Keratinocyte (primary cell): ENCODE measurements around the gene IL18RAP. TPM values are rescaled to one million over a fixed set of nuclear protein-coding genes. Genes with fewer than 3 reads are reported as not detected.

Source experiments
- DNase-seq: peaks from one replicate; pipeline ENCODE4 v3.0.0-alpha.2; 2011; ENCODE audit warnings: low read depth, missing footprints, low spot score
- FAIRE-seq: peaks from 2 replicates; lab custom pipeline; 2011; peaks lifted over from hg19 to GRCh38; lab: Jason Lieb, UNC
- H2AFZ ChIP-seq: 2 replicates; pipeline ENCODE4 v1.6.0; 2012; ENCODE audit warnings: low read length, control low read depth, inconsistent platforms; ENCODE audit not compliant: control insufficient read depth
- H3K27ac ChIP-seq: 2 replicates; pipeline ENCODE4 v1.5.1; 2011; ENCODE audit warnings: low read length; ENCODE audit not compliant: control insufficient read depth, insufficient read depth
- H3K27me3 ChIP-seq: 3 replicates; pipeline ENCODE4 v1.6.0; 2011; ENCODE audit warnings: low read length; ENCODE audit not compliant: control insufficient read depth, insufficient read depth; ENCODE audit errors: extremely low read depth
- H3K36me3 ChIP-seq, 2 experiments: 2 replicates in 1 of 2; 3 replicates in 1 of 2; pipeline ENCODE4 v1.5.1; 2011; ENCODE audit warnings: low read length in 2 of 2, mild to moderate bottlenecking in 1 of 2; ENCODE audit not compliant: control insufficient read depth in 2 of 2, insufficient read depth in 2 of 2; ENCODE audit errors: extremely low read depth in 1 of 2
- H3K4me1 ChIP-seq: 3 replicates; pipeline ENCODE4 v1.5.1; 2011; ENCODE audit warnings: low read length; ENCODE audit not compliant: control insufficient read depth, insufficient read depth; ENCODE audit errors: extremely low read depth
- H3K4me2 ChIP-seq: 3 replicates; pipeline ENCODE4 v1.6.0; 2011; ENCODE audit warnings: low read depth, low read length; ENCODE audit not compliant: control insufficient read depth, insufficient read depth; ENCODE audit errors: extremely low read depth
- H3K4me3 ChIP-seq, 3 experiments: fragments of 200-600 bp in 1 of 3; sonication (generic) in 1 of 3; 2 replicates in 2 of 3; 3 replicates in 1 of 3; pipeline ENCODE4 v1.5.1; 2011 to 2016; ENCODE audit warnings: low read length in 3 of 3, mild to moderate bottlenecking in 3 of 3, control low read depth in 2 of 3, inconsistent platforms in 1 of 3, low read depth in 1 of 3, mixed read lengths in 1 of 3, mixed run types in 1 of 3, moderate library complexity in 1 of 3; ENCODE audit not compliant: control insufficient read depth in 2 of 3, insufficient read depth in 2 of 3; ENCODE audit errors: extremely low read depth in 1 of 3
- H3K79me2 ChIP-seq: 2 replicates; pipeline ENCODE4 v1.6.0; 2012; ENCODE audit warnings: low read length; ENCODE audit not compliant: control insufficient read depth, insufficient read depth
- H3K9ac ChIP-seq: 3 replicates; pipeline ENCODE4 v1.6.0; 2011; ENCODE audit warnings: low read length; ENCODE audit not compliant: control insufficient read depth, insufficient read depth; ENCODE audit errors: extremely low read depth
- H3K9me1 ChIP-seq: 3 replicates; pipeline ENCODE4 v1.6.0; 2011; ENCODE audit warnings: low read length; ENCODE audit not compliant: control insufficient read depth, insufficient read depth; ENCODE audit errors: extremely low read depth
- H3K9me3 ChIP-seq: 2 replicates; pipeline ENCODE4 v1.5.1; 2012; ENCODE audit warnings: low read depth, low read length; ENCODE audit not compliant: control insufficient read depth
- H4K20me1 ChIP-seq: 3 replicates; pipeline ENCODE4 v1.6.0; 2011; ENCODE audit warnings: low read length; ENCODE audit not compliant: control insufficient read depth, insufficient read depth; ENCODE audit errors: extremely low read depth
- CTCF ChIP-seq, 3 experiments: IDR thresholded peaks in 1 of 3; conservative IDR thresholded peaks in 1 of 3; optimal IDR thresholded peaks in 1 of 3; 2 replicates in 2 of 3; 3 replicates in 1 of 3; pipeline versions ENCODE3 to v1.5.1; 2011; ENCODE audit warnings: low read length in 3 of 3, mild to moderate bottlenecking in 3 of 3, moderate library complexity in 2 of 3, control low read depth in 1 of 3, inconsistent platforms in 1 of 3; ENCODE audit not compliant: insufficient read depth in 2 of 3; ENCODE audit errors: extremely low read depth in 1 of 3
- EZH2 ChIP-seq: IDR thresholded peaks from one replicate; pipeline ENCODE4 v1.6.1; 2012; ENCODE audit warnings: inconsistent platforms, mild to moderate bottlenecking, low read length, moderate library complexity
- dilution Hi-C: fragments of 300-500 bp; cut with MboI; formaldehyde crosslinking; loops from one replicate; pipeline ENCODE4 v1.7.0; 2020; ENCODE audit warnings: low sequenced_read_pairs; ENCODE audit not compliant: extremely low pct_ligation_motif_present
- polyA plus RNA-seq, 5 experiments: library from polyadenylated mRNA; depleted of rRNA in 3 of 5; stranded (reverse) in 3 of 5; stranded (forward) in 1 of 5; unstranded in 1 of 5; fragments of >200 nt; gene quantifications; 1 replicate in 1 of 5; 2 replicates in 3 of 5; 3 replicates in 1 of 5; pipeline versions ENCODE4 v1.2.1 to v1.2.3, GENCODE V29; 2011 to 2012; ENCODE audit warnings: missing spikeins in 2 of 5, low read depth in 1 of 5, low replicate concordance in 1 of 5

Gene IL18RAP
- polyA plus RNA-seq, 1 donor (not counting 4 experiments of a cell fraction or from before 2014, with no cell fraction given) = not detected

GRCh38 chr2:102434655-102435381 is 11.9 kb downstream of the IL18RAP start:
- DNase-seq (no peak), FAIRE-seq (no peak)
- Histone ChIP-seq H3K4me3 (no peak overlapping the region), H3K27ac (no peak overlapping the region), H3K9ac (no peak overlapping the region), H3K4me2 (no peak overlapping the region), H3K9me3 (no peaks in the 10 kb centered on the region), H2AFZ (no peak overlapping the region), H3K9me1 (no peaks in the 10 kb centered on the region), H3K36me3 (no peaks in the 10 kb centered on the region), H3K79me2 (no peaks in the 10 kb centered on the region), H3K4me1 (no peaks in the 10 kb centered on the region), H4K20me1 (no peaks in the 10 kb centered on the region), H3K27me3 (no peaks in the 10 kb centered on the region)
- dilution Hi-C loops = no loop called here
- TF ChIP-seq CTCF (optimal IDR thresholded peaks at IDR 0.05 in 1 of 3, IDR thresholded peaks at IDR 0.05 in 1 of 3, conservative IDR thresholded peaks at IDR 0.05 in 1 of 3; ENCODE audit: extremely low read depth in 1 of 3, insufficient read depth in 2 of 3, low read length in 3 of 3) (no peak), EZH2 (no peak)

GRCh38 chr2:102435741-102436140 is 12.8 kb downstream of the IL18RAP start:
- H4K20me1 ChIP-seq = no peaks in the 10 kb centered on the region
- no peaks in the 10 kb centered on the region for H3K36me3 ChIP-seq
- dilution Hi-C loops = no loop called here
- FAIRE-seq = no peak
- H3K9me3 ChIP-seq = no peaks in the 10 kb centered on the region
- no peaks in the 10 kb centered on the region for H3K27me3 ChIP-seq
- no peak overlapping the region for H3K27ac ChIP-seq
- H3K9me1 ChIP-seq = no peaks in the 10 kb centered on the region
- no peak for DNase-seq
- no peak overlapping the region for H3K9ac ChIP-seq
- H3K79me2 ChIP-seq = no peaks in the 10 kb centered on the region
- H3K4me2 ChIP-seq = no peak overlapping the region
- no peaks in the 10 kb centered on the region for H3K4me1 ChIP-seq
- H3K4me3 ChIP-seq = no peak overlapping the region
- H2AFZ ChIP-seq = no peak overlapping the region
- no peak for TF ChIP-seq EZH2
- no peak for TF ChIP-seq CTCF (optimal IDR thresholded peaks at IDR 0.05 in 1 of 3, IDR thresholded peaks at IDR 0.05 in 1 of 3, conservative IDR thresholded peaks at IDR 0.05 in 1 of 3; ENCODE audit: extremely low read depth in 1 of 3, insufficient read depth in 2 of 3, low read length in 3 of 3)
